ENCODE measurements around the gene STRA6. TPM values are rescaled to one million over a fixed set of nuclear protein-coding genes. Genes with fewer than 3 reads are reported as not detected.

STRA6 gene
- total RNA-seq, 1 experiment from 2014 or later = 0.84 TPM

GRCh38 chr15:74227968-74228722, 25.6 kb upstream of the STRA6 start:
- Histone ChIP-seq H3K27ac (ENCODE audit: low read depth, low read length, poor library complexity, severe bottlenecking) (peak overlapping the region; percentile 44), H3K4me3 (ENCODE audit: low read depth, low read length, poor library complexity, severe bottlenecking) (peak overlapping the region; percentile 4), H3K36me3 (ENCODE audit: insufficient read depth, low read length, poor library complexity, severe bottlenecking) (no peaks in the 10 kb centered on the region), H3K9me3 (ENCODE audit: low read depth, low read length, poor library complexity, severe bottlenecking) (no peaks in the 10 kb centered on the region), H3K4me1 (ENCODE audit: insufficient read depth, low read length, poor library complexity, severe bottlenecking) (peaks cover 56% of the 10 kb centered on the region), H3K27me3 (replicated peaks; ENCODE audit: insufficient read depth, low read depth, low read length, poor library complexity) (no peaks in the 10 kb centered on the region)
- BruUV-seq (replicated peaks) = no TSS peak
- DNase-seq (ENCODE audit: low spot score) = peak; percentile 87
- ChIA-PET POLR2A (ENCODE audit: low non-redundant PET) (interaction anchor here (0.6 kb wide), 1 partner anchor 11 kb away, joined by 5 read pairs; no protein-coding TSS in a partner anchor), CTCF (interaction anchor here (0.7 to 1.2 kb wide), 2 partner anchors 12 to 80 kb away, joined by 3 to 5 read pairs; no protein-coding TSS in a partner anchor)
- intact Hi-C loops (cut with micrococcal nuclease; ENCODE audit: unreplicated experiment) = no loop called here
- TF ChIP-seq CTCF (conservative IDR thresholded peaks at IDR 0.05; ENCODE audit: low read depth, low read length) (no peak), EZH2 (IDR thresholded peaks at IDR 0.05; ENCODE audit: borderline replicate concordance, low read depth, low read length, poor library complexity, severe bottlenecking) (no peak)

GRCh38 chr15:74226761-74227540, 24.4 kb upstream of the STRA6 start:
- TF ChIP-seq EZH2 (IDR thresholded peaks at IDR 0.05; ENCODE audit: borderline replicate concordance, low read depth, low read length, poor library complexity, severe bottlenecking) (no peak), CTCF (conservative IDR thresholded peaks at IDR 0.05; ENCODE audit: low read depth, low read length) (no peak)
- ChIA-PET CTCF (no interaction called here), POLR2A (ENCODE audit: low non-redundant PET) (interaction anchor here (0.6 kb wide), 1 partner anchor 314 kb away, joined by 3 read pairs; the partner anchor contains the start of gene ARID3B)
- Histone ChIP-seq H3K4me3 (ENCODE audit: low read depth, low read length, poor library complexity, severe bottlenecking) (no peak overlapping the region), H3K27me3 (replicated peaks; ENCODE audit: insufficient read depth, low read depth, low read length, poor library complexity) (no peaks in the 10 kb centered on the region), H3K36me3 (ENCODE audit: insufficient read depth, low read length, poor library complexity, severe bottlenecking) (no peaks in the 10 kb centered on the region), H3K4me1 (ENCODE audit: insufficient read depth, low read length, poor library complexity, severe bottlenecking) (peaks cover 67% of the 10 kb centered on the region), H3K9me3 (ENCODE audit: low read depth, low read length, poor library complexity, severe bottlenecking) (no peaks in the 10 kb centered on the region), H3K27ac (ENCODE audit: low read depth, low read length, poor library complexity, severe bottlenecking) (no peak overlapping the region)
- DNase-seq (ENCODE audit: low spot score) = no peak
- intact Hi-C loops (cut with micrococcal nuclease; ENCODE audit: unreplicated experiment) = no loop called here
- no TSS peak for BruUV-seq (replicated peaks)

- ChIA-PET POLR2A (ENCODE audit: low non-redundant PET) (no interaction called here), CTCF (no interaction called here)
- intact Hi-C loops (cut with micrococcal nuclease; ENCODE audit: unreplicated experiment) = no loop called here
- BruUV-seq (replicated peaks) = no TSS peak
- Histone ChIP-seq H3K27ac (ENCODE audit: low read depth, low read length, poor library complexity, severe bottlenecking) (no peak overlapping the region), H3K9me3 (ENCODE audit: low read depth, low read length, poor library complexity, severe bottlenecking) (no peaks in the 10 kb centered on the region), H3K36me3 (ENCODE audit: insufficient read depth, low read length, poor library complexity, severe bottlenecking) (no peaks in the 10 kb centered on the region), H3K27me3 (replicated peaks; ENCODE audit: insufficient read depth, low read depth, low read length, poor library complexity) (no peaks in the 10 kb centered on the region), H3K4me3 (ENCODE audit: low read depth, low read length, poor library complexity, severe bottlenecking) (no peak overlapping the region), H3K4me1 (ENCODE audit: insufficient read depth, low read length, poor library complexity, severe bottlenecking) (peaks cover 77% of the 10 kb centered on the region)
- DNase-seq (ENCODE audit: low spot score) = no peak
- TF ChIP-seq CTCF (conservative IDR thresholded peaks at IDR 0.05; ENCODE audit: low read depth, low read length) (no peak), EZH2 (IDR thresholded peaks at IDR 0.05; ENCODE audit: borderline replicate concordance, low read depth, low read length, poor library complexity, severe bottlenecking) (no peak)
Observed at GRCh38 chr15:74225928-74226327, 23.3 kb upstream of the STRA6 start.
